VCaP (cell line): Measurements from ENCODE around the gene ARFRP1.

Experiments
- H3K27ac ChIP-seq: fragments of 450-650 bp; 2 replicates; pipeline ENCODE4 v1.5.1; 2017
- CTCF ChIP-seq: fragments of 450-650 bp; conservative IDR thresholded peaks from 2 replicates; pipeline ENCODE4 v1.5.1; 2017; ENCODE audit warnings: mild to moderate bottlenecking, moderate library complexity

ARFRP1 gene

DNA sequence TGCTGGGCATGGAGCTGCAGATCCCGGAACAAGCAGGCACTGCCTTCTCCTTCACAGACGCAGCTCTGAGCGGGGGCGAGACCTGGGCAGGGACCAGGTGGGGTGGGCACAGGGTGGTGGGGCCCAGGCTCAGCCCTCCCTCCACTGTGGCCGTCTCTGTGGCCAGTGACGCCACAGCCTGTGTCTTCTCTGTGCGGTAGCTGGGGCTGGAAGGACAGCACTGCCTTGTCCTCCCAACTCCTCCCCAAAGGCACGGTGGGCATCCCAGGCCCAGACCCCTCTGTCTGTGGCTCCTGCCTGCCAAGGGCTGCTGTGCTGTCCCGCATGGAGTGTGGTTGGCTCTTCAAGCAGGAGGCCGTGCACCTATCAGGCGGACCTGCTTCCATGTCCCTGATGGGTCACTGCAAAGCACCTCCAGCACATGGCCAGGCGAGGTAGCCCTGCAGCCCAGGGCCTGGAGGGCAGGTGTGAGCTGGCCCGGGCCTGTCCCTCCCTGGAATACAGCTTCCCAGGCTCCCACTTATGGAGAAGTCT is 26.1 kb downstream of the ARFRP1 start:
- no peak for TF ChIP-seq CTCF
- H3K27ac ChIP-seq: no peak overlapping the region

DNA sequence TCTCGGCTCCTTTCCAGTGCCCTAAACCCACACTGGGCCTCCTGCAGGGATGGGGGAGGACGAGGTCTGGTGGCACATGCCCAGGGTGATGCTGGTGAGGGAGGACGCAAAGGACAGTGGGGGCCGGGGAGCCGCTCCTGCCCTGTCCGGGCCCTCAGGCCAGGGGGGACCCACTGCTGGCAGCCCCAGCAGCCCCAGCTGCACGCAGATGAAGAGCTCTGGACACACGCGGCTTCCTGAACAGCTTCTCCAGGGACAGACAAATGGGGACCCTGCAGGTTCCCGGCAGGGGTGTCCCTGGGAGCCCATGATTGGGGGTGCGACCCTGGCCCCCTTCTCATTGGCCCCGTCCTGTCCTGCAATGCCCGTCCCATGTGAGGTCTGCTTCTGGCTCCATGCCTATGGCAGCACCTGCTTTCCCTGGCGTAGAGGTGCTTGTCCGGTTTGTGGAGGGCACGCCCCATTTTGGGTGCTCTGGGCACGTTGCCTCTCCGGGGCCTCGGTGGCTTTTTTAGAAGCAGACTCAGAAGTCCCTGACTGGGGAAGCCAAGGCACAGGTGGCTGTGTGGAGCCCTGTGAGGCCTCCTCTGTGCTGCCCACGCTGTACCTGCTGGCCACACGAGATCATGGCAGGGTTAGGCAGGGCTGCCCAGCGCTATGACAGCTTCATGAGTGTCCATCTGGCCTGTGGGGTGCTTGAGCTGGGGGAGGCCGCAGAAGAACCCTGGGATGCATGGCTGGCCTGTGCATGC is 26.7 kb downstream of the ARFRP1 start:
- TF ChIP-seq CTCF: no peak
- no peak overlapping the region for H3K27ac ChIP-seq

DNA sequence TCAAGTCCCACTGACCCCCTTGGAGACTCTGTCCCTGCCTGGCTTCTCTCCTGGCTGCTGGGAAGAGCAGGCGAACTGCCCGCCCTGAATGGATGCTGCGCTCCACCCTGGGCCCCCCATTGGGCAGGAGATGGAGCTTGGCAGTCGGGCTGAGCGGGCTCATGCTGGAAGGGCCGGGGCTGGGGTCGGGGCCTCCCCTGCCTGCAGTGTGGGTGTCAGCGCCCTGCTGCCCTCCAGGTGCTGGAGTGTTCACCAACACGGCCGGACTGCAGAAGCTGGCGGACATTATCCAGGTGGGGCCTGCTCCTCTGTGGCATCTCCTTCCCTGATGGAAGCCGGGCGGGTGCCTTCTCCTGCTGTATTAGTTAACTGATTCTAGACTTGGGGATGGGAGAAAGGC is 27.3 kb downstream of the ARFRP1 start:
- peak overlapping the region; percentile 18; the same call in 1 of the 2 replicates for H3K27ac ChIP-seq
- TF ChIP-seq CTCF: no peak

DNA sequence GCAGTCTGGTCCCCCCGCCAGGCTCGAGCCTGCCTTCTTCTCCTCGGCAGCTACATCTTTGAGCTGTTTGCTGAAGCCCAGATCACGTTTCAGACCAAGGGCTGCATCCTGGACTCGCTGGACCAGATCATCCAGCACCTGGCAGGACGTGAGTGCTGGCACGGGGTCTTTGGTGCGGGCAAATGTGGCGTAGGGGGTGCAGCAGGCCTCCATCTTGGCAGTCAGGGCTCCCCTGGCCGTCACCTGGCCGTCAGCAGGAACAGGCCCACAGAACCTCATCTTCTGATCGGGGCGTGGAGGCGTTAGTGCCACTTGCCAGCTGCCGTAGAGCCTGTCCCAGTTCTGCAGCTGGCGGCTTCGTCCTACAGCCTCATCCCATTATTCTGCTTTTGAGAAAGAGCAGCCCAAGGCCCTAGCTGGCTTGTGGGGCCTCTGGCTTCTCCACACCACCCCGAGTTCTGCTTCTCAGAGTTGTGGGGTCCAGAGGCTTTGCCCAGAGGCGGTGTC is 27.9 kb downstream of the ARFRP1 start:
- H3K27ac ChIP-seq: peak overlapping the region; percentile 18; the same call in 1 of the 2 replicates
- TF ChIP-seq CTCF: no peak

DNA sequence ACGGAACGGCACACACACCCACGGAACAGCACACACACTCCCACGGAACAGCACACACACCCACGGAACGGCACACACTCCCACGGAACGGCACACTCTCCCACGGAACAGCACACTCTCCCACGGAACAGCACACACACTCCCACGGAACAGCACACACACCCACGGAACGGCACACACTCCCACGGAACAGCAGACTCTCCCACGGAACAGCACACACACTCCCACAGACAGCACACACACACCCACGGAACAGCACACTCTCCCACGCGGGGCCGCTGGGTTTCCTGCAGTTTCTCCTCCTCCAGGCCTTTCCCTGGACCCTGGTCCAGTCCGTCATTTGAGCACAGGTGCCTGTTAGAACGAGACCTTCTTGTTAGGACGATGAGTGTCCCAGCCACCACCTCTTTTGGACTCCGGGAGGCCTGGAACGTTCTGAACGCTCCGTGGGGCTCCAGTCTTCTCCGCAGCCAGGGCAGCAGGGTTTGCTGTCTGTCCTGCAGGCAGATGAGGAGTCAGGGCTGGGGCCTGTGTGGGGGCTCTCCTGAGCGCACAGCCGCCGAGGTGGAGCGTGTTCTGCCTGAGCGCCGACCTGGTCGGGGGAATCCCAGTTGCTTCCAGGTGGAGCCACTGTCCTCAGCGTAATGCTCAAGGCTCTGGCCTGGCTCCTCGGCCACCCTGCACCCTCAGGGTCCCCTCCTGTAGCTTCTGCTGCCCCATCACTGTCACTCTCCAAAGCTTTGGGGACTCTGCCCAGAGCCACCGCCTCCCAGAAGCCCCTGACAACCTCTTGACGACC is 28.9 kb downstream of the ARFRP1 start:
- H3K27ac ChIP-seq: peak overlapping the region; percentile 18; the same call in 1 of the 2 replicates
- TF ChIP-seq CTCF: no peak

DNA sequence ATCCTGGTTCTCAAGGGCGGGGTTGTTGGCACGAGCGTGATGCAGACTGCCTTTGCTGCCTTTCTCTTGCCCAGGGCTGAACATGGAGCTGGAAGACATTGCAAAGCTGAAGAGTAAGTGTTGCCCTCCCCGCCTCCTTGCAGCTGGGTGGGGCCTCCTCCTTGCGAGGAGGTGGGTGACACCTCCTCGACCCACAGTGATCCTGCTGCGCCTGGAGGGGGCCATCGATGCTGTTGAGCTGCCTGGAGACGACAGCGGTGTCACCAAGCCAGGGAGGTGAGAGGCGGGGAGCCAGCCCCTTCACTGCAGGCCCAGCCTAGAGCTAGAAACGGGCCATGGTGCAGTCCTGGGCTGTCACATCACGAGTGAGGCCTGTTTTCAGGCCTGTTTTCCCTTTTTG is 29.7 kb downstream of the ARFRP1 start:
- no peak for TF ChIP-seq CTCF
- no peak overlapping the region for H3K27ac ChIP-seq
